ENCODE results near the gene CDPF1. TPM values are rescaled to one million over a fixed set of nuclear protein-coding genes. Genes with fewer than 3 reads are reported as not detected.
A peak's percentile ranks its signal among the peaks of the same experiment; 100 is the strongest.

Gene CDPF1
- total and polyA plus RNA-seq, 4 donors: 8.9 to 17.2 (median 12.4) TPM

GRCh38 chr22:46288846-46289243 lies 38.8 kb upstream of the CDPF1 start:
- Histone ChIP-seq H3K36me3 (ENCODE audit: control insufficient read depth in 4 of 4, insufficient read depth in 4 of 4, low read length in 4 of 4) (peaks cover 15 to 55% (median 19%) of the 10 kb centered on the region in 4 donors), H3K4me1 (ENCODE audit: control insufficient read depth in 5 of 5, insufficient read depth in 5 of 5, low read length in 5 of 5) (peaks cover 0 to 13% (median 0%) of the 10 kb centered on the region in 5 donors), H3K27me3 (ENCODE audit: control insufficient read depth in 3 of 3, insufficient read depth in 3 of 3, low read length in 2 of 3) (no peaks in the 10 kb centered on the region), H3K9ac (ENCODE audit: insufficient read depth in 1 of 2, low read length in 2 of 2) (no peak overlapping the region), H3K4me3 (no peak overlapping the region), H3K27ac (ENCODE audit: low read depth in 1 of 2, low read length in 1 of 2) (peak overlapping the region in 1 of 2 donors; percentile 72), H3K9me3 (ENCODE audit: control insufficient read depth in 4 of 4, insufficient read depth in 3 of 4, low read length in 3 of 4) (peaks cover 0 to 4% (median 0%) of the 10 kb centered on the region in 4 donors)
- 90 to 95% methylated on average over 7 of the region's 7 CpGs for WGBS, 2 donors
- TF ChIP-seq CTCF (IDR thresholded peaks at IDR 0.05; ENCODE audit: control extremely low read depth, extremely low read depth): no peak
- ATAC-seq (ENCODE audit: insufficient read depth, low FRiP score) (no peak), DNase-seq (no peak)

- H3K9ac ChIP-seq (ENCODE audit: insufficient read depth in 1 of 2, low read length in 2 of 2): no peak overlapping the region
- TF ChIP-seq CTCF (IDR thresholded peaks at IDR 0.05; ENCODE audit: control extremely low read depth, extremely low read depth): no peak
- H3K4me3 ChIP-seq: peak overlapping the region; percentile 5
- H3K27ac ChIP-seq (ENCODE audit: low read depth in 1 of 2, low read length in 1 of 2): peak overlapping the region; percentile 15 to 72
- WGBS, 2 donors: 28 to 51% methylated on average over 24 of the region's 24 CpGs
- ATAC-seq (ENCODE audit: insufficient read depth, low FRiP score): peak; percentile 60
- H3K27me3 ChIP-seq (ENCODE audit: control insufficient read depth in 3 of 3, insufficient read depth in 3 of 3, low read length in 2 of 3): no peaks in the 10 kb centered on the region
- H3K9me3 ChIP-seq (ENCODE audit: control insufficient read depth in 4 of 4, insufficient read depth in 3 of 4, low read length in 3 of 4): peaks cover 0 to 4% (median 0%) of the 10 kb centered on the region in 4 donors
- H3K36me3 ChIP-seq (ENCODE audit: control insufficient read depth in 4 of 4, insufficient read depth in 4 of 4, low read length in 4 of 4): peaks cover 15 to 51% (median 19%) of the 10 kb centered on the region in 4 donors
- peaks cover 0 to 13% (median 0%) of the 10 kb centered on the region in 5 donors for H3K4me1 ChIP-seq (ENCODE audit: control insufficient read depth in 5 of 5, insufficient read depth in 5 of 5, low read length in 5 of 5)
- peak in 1 of 3 donors; percentile 43 for DNase-seq
Observed at GRCh38 chr22:46287873-46288751, 38.0 kb upstream of the CDPF1 start.

- H3K9ac ChIP-seq (ENCODE audit: insufficient read depth in 1 of 2, low read length in 2 of 2): no peak overlapping the region
- DNase-seq (no peak), ATAC-seq (ENCODE audit: insufficient read depth, low FRiP score) (no peak)
- H3K27me3 ChIP-seq (ENCODE audit: control insufficient read depth in 3 of 3, insufficient read depth in 3 of 3, low read length in 2 of 3): no peaks in the 10 kb centered on the region
- peaks cover 0 to 2% (median 0%) of the 10 kb centered on the region in 4 donors for H3K9me3 ChIP-seq (ENCODE audit: control insufficient read depth in 4 of 4, insufficient read depth in 3 of 4, low read length in 3 of 4)
- H3K36me3 ChIP-seq (ENCODE audit: control insufficient read depth in 4 of 4, insufficient read depth in 4 of 4, low read length in 4 of 4): peaks cover 12 to 50% (median 16%) of the 10 kb centered on the region in 4 donors
- TF ChIP-seq CTCF (IDR thresholded peaks at IDR 0.05; ENCODE audit: control extremely low read depth, extremely low read depth): no peak
- WGBS, 2 donors: 85 to 95% methylated on average over 15 of the region's 15 CpGs
- peaks cover 0 to 13% (median 0%) of the 10 kb centered on the region in 5 donors for H3K4me1 ChIP-seq (ENCODE audit: control insufficient read depth in 5 of 5, insufficient read depth in 5 of 5, low read length in 5 of 5)
- H3K4me3 ChIP-seq: peak overlapping the region; percentile 5
- H3K27ac ChIP-seq (ENCODE audit: low read depth in 1 of 2, low read length in 1 of 2): peak overlapping the region in 1 of 2 donors; percentile 72
Observed at GRCh38 chr22:46286941-46287872, 37.1 kb upstream of the CDPF1 start.
